ENCODE results near the gene KCNK15.

KCNK15 gene

GRCh38 chr20:44736170-44737021 is 9.3 kb upstream of the KCNK15 start:
- peak; percentile 85 for DNase-seq

- no peak for DNase-seq
These were observed 8.5 kb upstream of the KCNK15 start for GRCh38 chr20:44737116-44737515.

- peak; percentile 41 for DNase-seq
These were observed 6.7 kb upstream of the KCNK15 start for GRCh38 chr20:44738813-44739477.

- no peak for DNase-seq
These were observed 5.7 kb upstream of the KCNK15 start for GRCh38 chr20:44739942-44740341.

- no peak for DNase-seq
These were observed 3.2 kb upstream of the KCNK15 start for GRCh38 chr20:44742304-44743079.

- no peak for DNase-seq
These were observed 2.5 kb upstream of the KCNK15 start for GRCh38 chr20:44743080-44743701.

- DNase-seq: no peak
These were observed 1.6 kb upstream of the KCNK15 start for GRCh38 chr20:44743916-44744655.

- no peak for DNase-seq
These were observed 505 bp upstream of the KCNK15 start for GRCh38 chr20:44745122-44745597.

- DNase-seq: no peak
These were observed 901 bp downstream of the KCNK15 start for GRCh38 chr20:44746367-44747165.

- DNase-seq: peak; percentile 62
These were observed 1.7 kb downstream of the KCNK15 start for GRCh38 chr20:44747166-44748004.

GRCh38 chr20:44748005-44748370 is 2.3 kb downstream of the KCNK15 start:
- no peak for DNase-seq

GRCh38 chr20:44750081-44750805 is 4.6 kb downstream of the KCNK15 start:
- DNase-seq: no peak

GRCh38 chr20:44752099-44752931 is 6.7 kb downstream of the KCNK15 start:
- DNase-seq: no peak

GRCh38 chr20:44754554-44754953 is 8.9 kb downstream of the KCNK15 start:
- no peak for DNase-seq

GRCh38 chr20:44756011-44756688 is 10.5 kb downstream of the KCNK15 start:
- DNase-seq: no peak

- DNase-seq: no peak
These were observed 11.3 kb downstream of the KCNK15 start for GRCh38 chr20:44756956-44757355.

GRCh38 chr20:44758247-44759101 is 12.8 kb downstream of the KCNK15 start:
- no peak for DNase-seq
